ENCODE measurements around the gene RPEL1.

Gene RPEL1

GRCh38 chr10:103282961-103283360, 37.3 kb downstream of the RPEL1 start:
- no peak for DNase-seq

GRCh38 chr10:103284170-103284569, 38.5 kb downstream of the RPEL1 start:
- DNase-seq = no peak

- no peak for DNase-seq
These were observed 42.3 kb downstream of the RPEL1 start for GRCh38 chr10:103287992-103288391.

GRCh38 chr10:103291588-103291987, 45.9 kb downstream of the RPEL1 start:
- DNase-seq = no peak

GRCh38 chr10:103295374-103296015, 49.8 kb downstream of the RPEL1 start:
- no peak for DNase-seq

Data from activated naive CD4-positive, alpha-beta T cell treated with Interleukin-2 at 50 U/mL for 16 hours (primary cell).